HEK293 (cell line): ENCODE data around the gene LRRC53.

Experiments used
- CTCF ChIP-seq: fragments of 450-650 bp; formaldehyde crosslinking; IDR thresholded peaks from 2 replicates; pipeline ENCODE4 v1.5.1; 2016; ENCODE audit warnings: missing biosample characterization, missing genetic modification characterization
- KLF9 ChIP-seq: fragments of 450-650 bp; formaldehyde crosslinking; IDR thresholded peaks from 2 replicates; pipeline ENCODE4 v1.5.1; 2016; ENCODE audit warnings: missing biosample characterization, missing genetic modification characterization, low read depth
- PATZ1 ChIP-seq: fragments of 450-650 bp; formaldehyde crosslinking; IDR thresholded peaks from 2 replicates; pipeline ENCODE4 v1.5.1; 2016; ENCODE audit warnings: missing biosample characterization, missing genetic modification characterization
- ZBTB7A ChIP-seq: fragments of 450-650 bp; formaldehyde crosslinking; IDR thresholded peaks from 2 replicates; pipeline ENCODE4 v1.5.1; 2016; ENCODE audit warnings: low read depth, missing biosample characterization, missing genetic modification characterization
- ZNF274 ChIP-seq, 2 experiments: fragments of 200-500 bp in 1 of 2; fragments of 450-650 bp in 1 of 2; sonication (Bioruptor generic) in 1 of 2; formaldehyde crosslinking in 1 of 2; IDR thresholded peaks; 2 replicates each; pipeline versions ENCODE4 v1.5.1 to v1.6.1; 2014 to 2016; ENCODE audit warnings: borderline replicate concordance in 1 of 2, inconsistent platforms in 1 of 2, low read length in 1 of 2, missing biosample characterization in 1 of 2, missing genetic modification characterization in 1 of 2
- ZNF350 ChIP-seq: fragments of 450-650 bp; formaldehyde crosslinking; IDR thresholded peaks from 2 replicates; pipeline ENCODE4 v1.5.0; 2017; ENCODE audit warnings: missing biosample characterization, mild to moderate bottlenecking, missing genetic modification characterization
- ZNF398 ChIP-seq: fragments of 450-650 bp; formaldehyde crosslinking; IDR thresholded peaks from 2 replicates; pipeline ENCODE4 v1.5.1; 2017; ENCODE audit warnings: missing biosample characterization, missing genetic modification characterization
- ZNF768 ChIP-seq: fragments of 450-650 bp; formaldehyde crosslinking; IDR thresholded peaks from 2 replicates; pipeline ENCODE4 v1.5.1; 2018; ENCODE audit warnings: missing biosample characterization, mild to moderate bottlenecking, missing genetic modification characterization
- ZSCAN18 ChIP-seq: fragments of 450-650 bp; formaldehyde crosslinking; IDR thresholded peaks from 2 replicates; pipeline ENCODE4 v1.5.1; 2016; ENCODE audit warnings: missing biosample characterization, missing genetic modification characterization

- TF ChIP-seq ZNF274 (IDR thresholded peaks at IDR 0.05; ENCODE audit: low read length) (no peak), ZNF274 (tag by site-specific recombination; IDR thresholded peaks at IDR 0.05; ENCODE audit: borderline replicate concordance) (no peak), CTCF (tag by site-specific recombination) (no peak), PATZ1 (tag by site-specific recombination) (no peak), ZBTB7A (tag by site-specific recombination) (no peak), ZSCAN18 (no peak), KLF9 (tag by site-specific recombination) (no peak), ZNF350 (tag by site-specific recombination) (no peak), ZNF768 (no peak), ZNF398 (tag by site-specific recombination) (no peak)
These were observed 21.8 kb upstream of the LRRC53 start for GRCh38 chr1:74534241-74534640.
